HepG2 (cell line): Measurements from ENCODE around the gene SEMA4C. TPM values are rescaled to one million over a fixed set of nuclear protein-coding genes. Genes with fewer than 3 reads are reported as not detected.

Experiments
- CBX2 ChIP-seq, 2 experiments: fragments of 200-600 bp in 1 of 2; sonication (generic); formaldehyde crosslinking in 1 of 2; IDR thresholded peaks; 2 replicates each; pipeline versions ENCODE4 v1.7.0 to v1.8.1; 2018 to 2022; ENCODE audit warnings: low read depth in 2 of 2, low read length in 1 of 2, mild to moderate bottlenecking in 1 of 2, missing genetic modification reagents in 1 of 2
- KDM5B ChIP-seq: sonication (generic); formaldehyde crosslinking; IDR thresholded peaks from 2 replicates; pipeline ENCODE4 v1.4.0; 2020; ENCODE audit warnings: missing genetic modification reagents, mild to moderate bottlenecking, borderline replicate concordance
- MIER3 ChIP-seq: IDR thresholded peaks from 2 replicates; pipeline ENCODE4 v1.6.1; 2016; ENCODE audit warnings: missing compliant biosample characterization, borderline replicate concordance
- MYC ChIP-seq: sonication (generic); formaldehyde crosslinking; IDR thresholded peaks from 2 replicates; pipeline ENCODE4 v1.9.0; 2021; ENCODE audit warnings: missing genetic modification reagents, borderline replicate concordance
- TCF12 ChIP-seq, 2 experiments: fragments of 450-650 bp in 1 of 2; sonication (generic) in 1 of 2; formaldehyde crosslinking in 1 of 2; IDR thresholded peaks; 2 replicates each; pipeline versions ENCODE4 v1.6.1 to v1.8.0; 2017 to 2022; ENCODE audit warnings: antibody characterized with exemption in 1 of 2, mild to moderate bottlenecking in 1 of 2, missing genetic modification reagents in 1 of 2, moderate library complexity in 1 of 2
- TEAD3 ChIP-seq: optimal IDR thresholded peaks from 2 replicates; pipeline ENCODE3; 2016; ENCODE audit warnings: borderline replicate concordance
- ZNF124 ChIP-seq: sonication (generic); formaldehyde crosslinking; IDR thresholded peaks from 2 replicates; pipeline ENCODE4 v1.4.0; 2020; ENCODE audit warnings: missing genetic modification reagents
- ZNF263 ChIP-seq: sonication (generic); formaldehyde crosslinking; IDR thresholded peaks from 2 replicates; pipeline ENCODE4 v1.4.0; 2020; ENCODE audit warnings: missing genetic modification reagents
- ZNF451 ChIP-seq: sonication (generic); formaldehyde crosslinking; IDR thresholded peaks from 2 replicates; pipeline ENCODE4 v1.5.0; 2020; ENCODE audit warnings: mild to moderate bottlenecking, missing genetic modification reagents
- ZNF468 ChIP-seq: sonication (generic); formaldehyde crosslinking; IDR thresholded peaks from 2 replicates; pipeline ENCODE4 v1.8.0; 2022; ENCODE audit warnings: mild to moderate bottlenecking, moderate library complexity, missing genetic modification reagents
- ZNF777 ChIP-seq: sonication (generic); formaldehyde crosslinking; IDR thresholded peaks from 2 replicates; pipeline ENCODE4 v1.4.0; 2020; ENCODE audit warnings: missing genetic modification reagents
- ZNF788 ChIP-seq: sonication (generic); formaldehyde crosslinking; IDR thresholded peaks from 2 replicates; pipeline ENCODE4 v1.5.0; 2020; ENCODE audit warnings: mild to moderate bottlenecking, missing genetic modification reagents, borderline replicate concordance
- polyA plus RNA-seq, 8 experiments: library from polyadenylated mRNA; depleted of rRNA in 3 of 8; stranded (reverse) in 7 of 8; unstranded in 1 of 8; fragments of >200 nt; fragmentation: Illumina TruSeq in 4 of 8; extraction: Trizol in 4 of 8; gene quantifications; 2 replicates each; pipeline versions ENCODE4 v1.2.1 to v1.2.3, GENCODE V29; 2011 to 2016; ENCODE audit warnings: low read depth in 4 of 8, missing spikeins in 1 of 8, mixed read lengths in 1 of 8; ENCODE audit not compliant: insufficient read depth in 1 of 8
- total RNA-seq, 5 experiments: library from RNA; depleted of rRNA; stranded (reverse); fragments of >200 nt; fragmentation: Illumina TruSeq; extraction: Trizol; gene quantifications; 2 replicates each; pipeline ENCODE4 v1.2.3, GENCODE V29; 2016; ENCODE audit warnings: low read depth in 1 of 5
- TF ChIP-seq, protein P1 (sequence below): sonication (generic); formaldehyde crosslinking; IDR thresholded peaks from 2 replicates; pipeline ENCODE4 v1.4.0; 2020; ENCODE audit warnings: mild to moderate bottlenecking, low read depth, missing genetic modification reagents
- TF ChIP-seq, protein P2 (sequence below): sonication (generic); formaldehyde crosslinking; IDR thresholded peaks from 2 replicates; pipeline ENCODE4 v1.5.1; 2020; ENCODE audit warnings: mild to moderate bottlenecking, missing genetic modification reagents, moderate library complexity
- TF ChIP-seq, protein P3 (sequence below): sonication (generic); formaldehyde crosslinking; IDR thresholded peaks from 2 replicates; pipeline ENCODE4 v1.5.1; 2020; ENCODE audit warnings: mild to moderate bottlenecking, missing genetic modification reagents, moderate library complexity
- TF ChIP-seq, protein P4 (sequence below): sonication (generic); formaldehyde crosslinking; IDR thresholded peaks from 2 replicates; pipeline ENCODE4 v1.4.0; 2020; ENCODE audit warnings: missing genetic modification reagents; ENCODE audit errors: not compliant biosample characterization
- TF ChIP-seq, protein P5 (sequence below): sonication (generic); formaldehyde crosslinking; IDR thresholded peaks from 2 replicates; pipeline ENCODE4 v1.5.1; 2020; ENCODE audit warnings: mild to moderate bottlenecking, moderate library complexity, missing genetic modification reagents

Gene SEMA4C
- total and polyA plus RNA-seq, 2 of the 13 experiments (the other 11 are each of a cell fraction or from before 2014, with no cell fraction given), result 25.9 to 46.6 TPM

DNA sequence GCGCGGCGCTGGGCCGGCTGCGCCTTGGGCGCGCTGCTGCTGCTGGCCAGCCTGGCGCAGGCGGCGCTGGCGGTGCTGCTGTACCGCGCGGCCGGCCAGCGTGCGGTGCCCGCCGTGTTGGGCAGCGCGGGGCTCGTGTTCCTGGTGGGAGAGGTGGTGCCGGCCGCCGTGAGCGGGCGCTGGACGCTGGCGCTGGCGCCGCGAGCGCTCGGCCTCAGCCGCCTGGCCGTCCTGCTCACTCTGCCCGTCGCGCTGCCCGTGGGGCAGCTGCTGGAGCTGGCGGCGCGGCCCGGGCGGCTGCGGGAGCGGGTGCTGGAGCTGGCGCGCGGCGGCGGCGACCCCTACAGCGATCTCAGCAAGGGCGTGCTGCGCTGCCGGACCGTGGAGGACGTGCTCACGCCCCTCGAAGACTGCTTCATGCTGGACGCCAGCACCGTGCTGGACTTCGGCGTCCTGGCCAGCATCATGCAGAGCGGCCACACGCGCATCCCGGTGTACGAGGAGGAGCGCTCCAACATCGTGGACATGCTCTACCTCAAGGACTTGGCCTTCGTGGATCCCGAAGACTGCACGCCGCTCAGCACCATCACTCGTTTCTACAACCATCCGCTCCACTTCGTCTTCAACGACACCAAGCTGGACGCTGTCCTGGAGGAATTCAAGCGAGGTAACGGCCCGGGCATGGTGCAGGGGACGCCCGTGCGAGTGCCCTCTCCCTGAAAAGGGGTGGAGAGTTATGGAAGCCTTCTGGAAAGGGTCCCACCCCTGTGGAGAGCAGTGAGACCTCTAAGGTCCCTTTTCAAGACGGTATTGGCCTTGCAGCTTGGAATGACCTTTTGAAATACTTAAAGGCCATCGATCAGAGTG, 52.8 kb downstream of the SEMA4C start (continued):
- TF ChIP-seq, protein P1, sequence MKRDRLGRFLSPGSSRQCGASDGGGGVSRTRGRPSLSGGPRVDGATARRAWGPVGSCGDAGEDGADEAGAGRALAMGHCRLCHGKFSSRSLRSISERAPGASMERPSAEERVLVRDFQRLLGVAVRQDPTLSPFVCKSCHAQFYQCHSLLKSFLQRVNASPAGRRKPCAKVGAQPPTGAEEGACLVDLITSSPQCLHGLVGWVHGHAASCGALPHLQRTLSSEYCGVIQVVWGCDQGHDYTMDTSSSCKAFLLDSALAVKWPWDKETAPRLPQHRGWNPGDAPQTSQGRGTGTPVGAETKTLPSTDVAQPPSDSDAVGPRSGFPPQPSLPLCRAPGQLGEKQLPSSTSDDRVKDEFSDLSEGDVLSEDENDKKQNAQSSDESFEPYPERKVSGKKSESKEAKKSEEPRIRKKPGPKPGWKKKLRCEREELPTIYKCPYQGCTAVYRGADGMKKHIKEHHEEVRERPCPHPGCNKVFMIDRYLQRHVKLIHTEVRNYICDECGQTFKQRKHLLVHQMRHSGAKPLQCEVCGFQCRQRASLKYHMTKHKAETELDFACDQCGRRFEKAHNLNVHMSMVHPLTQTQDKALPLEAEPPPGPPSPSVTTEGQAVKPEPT (CRISPR knock-in tag), result peak; percentile 62; the same call in 1 of the 2 replicates
- TF ChIP-seq MYC (CRISPR knock-in tag) (no peak; the same call in 1 of the 2 replicates), ZNF451 (CRISPR knock-in tag) (0 out of 2 replicates have a peak, but pooled peaks have one; percentile 79), CBX2 (IDR thresholded peaks at IDR 0.05; ENCODE audit: low read depth, low read length) (no peak), CBX2 (CRISPR knock-in tag; IDR thresholded peaks at IDR 0.05; ENCODE audit: low read depth) (no peak), ZNF788 (peak; percentile 38; the same call in 1 of the 2 replicates), MIER3 (CRISPR knock-in tag) (0 out of 2 replicates have a peak, but pooled peaks have one; percentile 19), ZNF124 (0 out of 2 replicates have a peak, but pooled peaks have one; percentile 35), ZNF263 (CRISPR knock-in tag) (peak; percentile 62), KDM5B (CRISPR knock-in tag) (peak; percentile 78), ZNF468 (CRISPR knock-in tag) (peak; percentile 69; the same call in 1 of the 2 replicates), TCF12 (IDR thresholded peaks at IDR 0.05) (no peak), TCF12 (CRISPR knock-in tag; IDR thresholded peaks at IDR 0.05) (no peak), ZNF777 (CRISPR knock-in tag) (peak; percentile 24; the same call in 1 of the 2 replicates), TEAD3 (peak; percentile 62)
- TF ChIP-seq, protein P2, sequence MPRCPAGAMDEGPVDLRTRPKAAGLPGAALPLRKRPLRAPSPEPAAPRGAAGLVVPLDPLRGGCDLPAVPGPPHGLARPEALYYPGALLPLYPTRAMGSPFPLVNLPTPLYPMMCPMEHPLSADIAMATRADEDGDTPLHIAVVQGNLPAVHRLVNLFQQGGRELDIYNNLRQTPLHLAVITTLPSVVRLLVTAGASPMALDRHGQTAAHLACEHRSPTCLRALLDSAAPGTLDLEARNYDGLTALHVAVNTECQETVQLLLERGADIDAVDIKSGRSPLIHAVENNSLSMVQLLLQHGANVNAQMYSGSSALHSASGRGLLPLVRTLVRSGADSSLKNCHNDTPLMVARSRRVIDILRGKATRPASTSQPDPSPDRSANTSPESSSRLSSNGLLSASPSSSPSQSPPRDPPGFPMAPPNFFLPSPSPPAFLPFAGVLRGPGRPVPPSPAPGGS (CRISPR knock-in tag), result no peak
- TF ChIP-seq, protein P3, sequence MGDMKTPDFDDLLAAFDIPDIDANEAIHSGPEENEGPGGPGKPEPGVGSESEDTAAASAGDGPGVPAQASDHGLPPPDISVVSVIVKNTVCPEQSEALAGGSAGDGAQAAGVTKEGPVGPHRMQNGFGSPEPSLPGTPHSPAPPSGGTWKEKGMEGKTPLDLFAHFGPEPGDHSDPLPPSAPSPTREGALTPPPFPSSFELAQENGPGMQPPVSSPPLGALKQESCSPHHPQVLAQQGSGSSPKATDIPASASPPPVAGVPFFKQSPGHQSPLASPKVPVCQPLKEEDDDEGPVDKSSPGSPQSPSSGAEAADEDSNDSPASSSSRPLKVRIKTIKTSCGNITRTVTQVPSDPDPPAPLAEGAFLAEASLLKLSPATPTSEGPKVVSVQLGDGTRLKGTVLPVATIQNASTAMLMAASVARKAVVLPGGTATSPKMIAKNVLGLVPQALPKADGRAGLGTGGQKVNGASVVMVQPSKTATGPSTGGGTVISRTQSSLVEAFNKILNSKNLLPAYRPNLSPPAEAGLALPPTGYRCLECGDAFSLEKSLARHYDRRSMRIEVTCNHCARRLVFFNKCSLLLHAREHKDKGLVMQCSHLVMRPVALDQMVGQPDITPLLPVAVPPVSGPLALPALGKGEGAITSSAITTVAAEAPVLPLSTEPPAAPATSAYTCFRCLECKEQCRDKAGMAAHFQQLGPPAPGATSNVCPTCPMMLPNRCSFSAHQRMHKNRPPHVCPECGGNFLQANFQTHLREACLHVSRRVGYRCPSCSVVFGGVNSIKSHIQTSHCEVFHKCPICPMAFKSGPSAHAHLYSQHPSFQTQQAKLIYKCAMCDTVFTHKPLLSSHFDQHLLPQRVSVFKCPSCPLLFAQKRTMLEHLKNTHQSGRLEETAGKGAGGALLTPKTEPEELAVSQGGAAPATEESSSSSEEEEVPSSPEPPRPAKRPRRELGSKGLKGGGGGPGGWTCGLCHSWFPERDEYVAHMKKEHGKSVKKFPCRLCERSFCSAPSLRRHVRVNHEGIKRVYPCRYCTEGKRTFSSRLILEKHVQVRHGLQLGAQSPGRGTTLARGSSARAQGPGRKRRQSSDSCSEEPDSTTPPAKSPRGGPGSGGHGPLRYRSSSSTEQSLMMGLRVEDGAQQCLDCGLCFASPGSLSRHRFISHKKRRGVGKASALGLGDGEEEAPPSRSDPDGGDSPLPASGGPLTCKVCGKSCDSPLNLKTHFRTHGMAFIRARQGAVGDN (CRISPR knock-in tag), result peak; percentile 79
- TF ChIP-seq, protein P4, sequence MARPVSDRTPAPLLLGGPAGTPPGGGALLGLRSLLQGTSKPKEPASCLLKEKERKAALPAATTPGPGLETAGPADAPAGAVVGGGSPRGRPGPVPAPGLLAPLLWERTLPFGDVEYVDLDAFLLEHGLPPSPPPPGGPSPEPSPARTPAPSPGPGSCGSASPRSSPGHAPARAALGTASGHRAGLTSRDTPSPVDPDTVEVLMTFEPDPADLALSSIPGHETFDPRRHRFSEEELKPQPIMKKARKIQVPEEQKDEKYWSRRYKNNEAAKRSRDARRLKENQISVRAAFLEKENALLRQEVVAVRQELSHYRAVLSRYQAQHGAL, result no peak
- TF ChIP-seq, protein P5, sequence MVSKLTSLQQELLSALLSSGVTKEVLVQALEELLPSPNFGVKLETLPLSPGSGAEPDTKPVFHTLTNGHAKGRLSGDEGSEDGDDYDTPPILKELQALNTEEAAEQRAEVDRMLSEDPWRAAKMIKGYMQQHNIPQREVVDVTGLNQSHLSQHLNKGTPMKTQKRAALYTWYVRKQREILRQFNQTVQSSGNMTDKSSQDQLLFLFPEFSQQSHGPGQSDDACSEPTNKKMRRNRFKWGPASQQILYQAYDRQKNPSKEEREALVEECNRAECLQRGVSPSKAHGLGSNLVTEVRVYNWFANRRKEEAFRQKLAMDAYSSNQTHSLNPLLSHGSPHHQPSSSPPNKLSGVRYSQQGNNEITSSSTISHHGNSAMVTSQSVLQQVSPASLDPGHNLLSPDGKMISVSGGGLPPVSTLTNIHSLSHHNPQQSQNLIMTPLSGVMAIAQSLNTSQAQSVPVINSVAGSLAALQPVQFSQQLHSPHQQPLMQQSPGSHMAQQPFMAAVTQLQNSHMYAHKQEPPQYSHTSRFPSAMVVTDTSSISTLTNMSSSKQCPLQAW (CRISPR knock-in tag), result peak; percentile 56; the same call in 1 of the 2 replicates
